SU-DHL-6 (cell line): ENCODE results near the gene TMCC3.

Experiments
- CTCF ChIP-seq: fragments of 200-600 bp; sonication (generic); IDR thresholded peaks from one replicate; pipeline ENCODE4 v1.5.1; 2017; ENCODE audit warnings: antibody characterized with exemption, mild to moderate bottlenecking, low read length, moderate library complexity; ENCODE audit not compliant: insufficient read depth, poor library complexity, severe bottlenecking
- EZH2phosphoT487 ChIP-seq: fragments of 200-600 bp; sonication (generic), shearing (Covaris generic); conservative IDR thresholded peaks from 2 replicates; pipeline ENCODE4 v1.6.1; 2018; ENCODE audit warnings: mild to moderate bottlenecking, antibody characterized with exemption, low read length, moderate library complexity, mixed read lengths

- no peak for TF ChIP-seq CTCF
- no peak for TF ChIP-seq EZH2phosphoT487
These were observed 28.5 kb upstream of the TMCC3 start for GRCh38 chr12:94678849-94679248.
